Measurements from ENCODE around the gene IL18R1.
"Not testable (repeated sequence)": the region's sequence is repeated elsewhere in the genome, so short reads cannot be mapped to it uniquely, and the experiment has no call there.

The IL18R1 gene

GRCh38 chr2:102315921-102316320, 39.7 kb upstream of the IL18R1 start:
- TF ChIP-seq CTCF (IDR thresholded peaks at IDR 0.05; ENCODE audit: borderline replicate concordance, control extremely low read depth, extremely low read depth, insufficient read depth, missing control alignments), result no peak
- no peak for DNase-seq (ENCODE audit: low spot score)
- in situ Hi-C loops (cut with MboI; ENCODE audit: low sequenced_read_pairs, unreplicated experiment), result no loop called here

- in situ Hi-C loops (cut with MboI; ENCODE audit: low sequenced_read_pairs, unreplicated experiment), result no loop called here
- TF ChIP-seq CTCF (IDR thresholded peaks at IDR 0.05; ENCODE audit: borderline replicate concordance, control extremely low read depth, extremely low read depth, insufficient read depth, missing control alignments), result no peak
- DNase-seq (ENCODE audit: low spot score), result no peak
Measured at GRCh38 chr2:102317715-102318114, 37.9 kb upstream of the IL18R1 start.

GRCh38 chr2:102318437-102318836, 37.2 kb upstream of the IL18R1 start:
- no peak for DNase-seq (ENCODE audit: low spot score)
- no peak for TF ChIP-seq CTCF (IDR thresholded peaks at IDR 0.05; ENCODE audit: borderline replicate concordance, control extremely low read depth, extremely low read depth, insufficient read depth, missing control alignments)
- in situ Hi-C loops (cut with MboI; ENCODE audit: low sequenced_read_pairs, unreplicated experiment), result no loop called here

GRCh38 chr2:102321941-102322719, 33.5 kb upstream of the IL18R1 start:
- no peak for TF ChIP-seq CTCF (IDR thresholded peaks at IDR 0.05; ENCODE audit: borderline replicate concordance, control extremely low read depth, extremely low read depth, insufficient read depth, missing control alignments)
- in situ Hi-C loops (cut with MboI; ENCODE audit: low sequenced_read_pairs, unreplicated experiment), result no loop called here
- DNase-seq (ENCODE audit: low spot score), result no peak

GRCh38 chr2:102324914-102325313, 30.7 kb upstream of the IL18R1 start:
- DNase-seq (ENCODE audit: low spot score); in situ Hi-C loops (cut with MboI; ENCODE audit: low sequenced_read_pairs, unreplicated experiment): not testable (repeated sequence)

GRCh38 chr2:102331311-102331980, 24.1 kb upstream of the IL18R1 start:
- in situ Hi-C loops (cut with MboI; ENCODE audit: low sequenced_read_pairs, unreplicated experiment), result no loop called here
- no peak for DNase-seq (ENCODE audit: low spot score)
- TF ChIP-seq CTCF (IDR thresholded peaks at IDR 0.05; ENCODE audit: borderline replicate concordance, control extremely low read depth, extremely low read depth, insufficient read depth, missing control alignments), result no peak

- DNase-seq (ENCODE audit: low spot score), result no peak
- no peak for TF ChIP-seq CTCF (IDR thresholded peaks at IDR 0.05; ENCODE audit: borderline replicate concordance, control extremely low read depth, extremely low read depth, insufficient read depth, missing control alignments)
- in situ Hi-C loops (cut with MboI; ENCODE audit: low sequenced_read_pairs, unreplicated experiment), result no loop called here
Measured at GRCh38 chr2:102334486-102334885, 21.1 kb upstream of the IL18R1 start.

Data from GM13976 (cell line).